Measurements from ENCODE around the gene PC. TPM values are rescaled to one million over a fixed set of nuclear protein-coding genes. Genes with fewer than 3 reads are reported as not detected.
A peak's percentile ranks its signal among the peaks of the same experiment; 100 is the strongest.

The PC gene
- total RNA-seq, 1 experiment from 2014 or later = 40.5 TPM

GRCh38 chr11:66976925-66977324 is 18.7 kb upstream of the PC start:
- no TSS peak for BruUV-seq (replicated peaks)
- Mint-ChIP-seq H3K9me3 (ENCODE audit: low read depth, unreplicated experiment) (no peaks in the 10 kb centered on the region), H3K27me3 (ENCODE audit: unreplicated experiment) (no peaks in the 10 kb centered on the region), H3K27ac (ENCODE audit: unreplicated experiment) (no peak overlapping the region), H3K36me3 (ENCODE audit: insufficient read depth, unreplicated experiment) (no peaks in the 10 kb centered on the region), H3K4me1 (ENCODE audit: low read depth, unreplicated experiment) (peaks cover 25% of the 10 kb centered on the region), H3K4me3 (ENCODE audit: low read depth, unreplicated experiment) (no peak overlapping the region)
- no peak for TF ChIP-seq CTCF (IDR thresholded peaks at IDR 0.05; ENCODE audit: unreplicated experiment)
- CTCF ChIA-PET = interaction anchor here (1.1 kb wide), 1 partner anchor 85 kb away, joined by 3 read pairs; no protein-coding TSS in a partner anchor
- no peak for DNase-seq
- intact Hi-C loops (cut with micrococcal nuclease; ENCODE audit: unreplicated experiment) = no loop called here

DNA sequence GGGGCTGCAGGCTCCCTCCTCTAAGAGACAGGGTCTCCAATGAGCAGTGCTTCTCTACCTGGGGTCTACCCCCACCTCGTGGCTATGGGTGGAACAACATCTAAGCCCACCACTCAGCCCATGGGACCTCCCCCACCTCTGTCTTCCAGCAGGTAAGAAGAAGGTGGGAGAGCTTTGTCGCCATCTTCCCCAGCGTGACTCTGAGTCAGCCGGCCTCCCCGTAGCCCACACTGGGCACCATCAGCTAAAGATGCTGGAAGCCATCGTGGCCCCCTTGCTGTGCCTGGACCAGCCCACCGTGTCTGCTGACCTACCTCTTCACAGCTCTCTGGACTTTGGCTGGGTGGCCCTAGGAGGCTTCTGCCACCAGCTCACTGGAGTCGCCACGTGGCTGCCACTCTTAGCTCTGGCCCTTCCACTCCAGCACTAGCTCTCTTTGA is 17.9 kb upstream of the PC start:
- H3K27ac Mint-ChIP-seq (ENCODE audit: unreplicated experiment) = no peak overlapping the region
- CTCF ChIA-PET = no interaction called here
- intact Hi-C loops (cut with micrococcal nuclease; ENCODE audit: unreplicated experiment) = no loop called here
- no TSS peak for BruUV-seq (replicated peaks)
- H3K9me3 Mint-ChIP-seq (ENCODE audit: low read depth, unreplicated experiment) = no peaks in the 10 kb centered on the region
- no peaks in the 10 kb centered on the region for H3K36me3 Mint-ChIP-seq (ENCODE audit: insufficient read depth, unreplicated experiment)
- no peak overlapping the region for H3K4me3 Mint-ChIP-seq (ENCODE audit: low read depth, unreplicated experiment)
- H3K27me3 Mint-ChIP-seq (ENCODE audit: unreplicated experiment) = no peaks in the 10 kb centered on the region
- H3K4me1 Mint-ChIP-seq (ENCODE audit: low read depth, unreplicated experiment) = peaks cover 31% of the 10 kb centered on the region
- DNase-seq = peak; percentile 58
- peak; percentile 80 for TF ChIP-seq CTCF (IDR thresholded peaks at IDR 0.05; ENCODE audit: unreplicated experiment)

GRCh38 chr11:66975405-66976027 is 17.3 kb upstream of the PC start:
- intact Hi-C loops (cut with micrococcal nuclease; ENCODE audit: unreplicated experiment) = no loop called here
- no peak overlapping the region for H3K27ac Mint-ChIP-seq (ENCODE audit: unreplicated experiment)

GRCh38 chr11:66974724-66975404 is 16.7 kb upstream of the PC start, which contains the start of gene C11orf86:
Gene C11orf86 (plus strand): TSS chr11:66975304. CDS start chr11:66975363, 59 bp downstream.
- intact Hi-C loops (cut with micrococcal nuclease; ENCODE audit: unreplicated experiment) = no loop called here

More at GRCh38 chr11:66975405-66976027, 17.3 kb upstream of the PC start:
- Mint-ChIP-seq H3K9me3 (ENCODE audit: low read depth, unreplicated experiment) (no peaks in the 10 kb centered on the region), H3K4me3 (ENCODE audit: low read depth, unreplicated experiment) (no peak overlapping the region), H3K27me3 (ENCODE audit: unreplicated experiment) (no peaks in the 10 kb centered on the region), H3K36me3 (ENCODE audit: insufficient read depth, unreplicated experiment) (peaks cover 5% of the 10 kb centered on the region), H3K4me1 (ENCODE audit: low read depth, unreplicated experiment) (peaks cover 37% of the 10 kb centered on the region)
- CTCF ChIA-PET = no interaction called here
- no peak for TF ChIP-seq CTCF (IDR thresholded peaks at IDR 0.05; ENCODE audit: unreplicated experiment)
- DNase-seq = no peak
- no TSS peak for BruUV-seq (replicated peaks)

More at GRCh38 chr11:66974724-66975404, 16.7 kb upstream of the PC start, which contains the start of gene C11orf86:
- Mint-ChIP-seq H3K27ac (ENCODE audit: unreplicated experiment) (no peak within 1 kb of the TSS), H3K36me3 (ENCODE audit: insufficient read depth, unreplicated experiment) (peaks cover 5% of the 10 kb centered on the region), H3K27me3 (ENCODE audit: unreplicated experiment) (no peaks in the 10 kb centered on the region), H3K4me3 (ENCODE audit: low read depth, unreplicated experiment) (no peak within 1 kb of the TSS), H3K4me1 (ENCODE audit: low read depth, unreplicated experiment) (peaks cover 41% of the 10 kb centered on the region), H3K9me3 (ENCODE audit: low read depth, unreplicated experiment) (no peaks in the 10 kb centered on the region)
- no TSS peak for BruUV-seq (replicated peaks)
- CTCF ChIA-PET = no interaction called here
- TF ChIP-seq CTCF (IDR thresholded peaks at IDR 0.05; ENCODE audit: unreplicated experiment) = no peak
- DNase-seq = no peak

Measured in Calu3 (cell line).